Bronchial epithelial cell (primary cell): ENCODE data around the gene AGBL2. TPM values are rescaled to one million over a fixed set of nuclear protein-coding genes. Genes with fewer than 3 reads are reported as not detected.
"Not testable (repeated sequence)": the region's sequence is repeated elsewhere in the genome, so short reads cannot be mapped to it uniquely, and the experiment has no call there.

Source experiments
- DNase-seq: peaks from one replicate; pipeline ENCODE4 v3.0.0-alpha.2; 2010; ENCODE audit warnings: low read depth
- FAIRE-seq: peaks from 2 replicates; lab custom pipeline; 2011; peaks lifted over from hg19 to GRCh38; lab: Jason Lieb, UNC
- H3K27me3 ChIP-seq: 2 replicates; pipeline ENCODE4 v1.5.1; 2011; ENCODE audit warnings: low read length; ENCODE audit not compliant: control insufficient read depth, insufficient read depth
- H3K36me3 ChIP-seq: 2 replicates; pipeline ENCODE4 v1.5.1; 2011; ENCODE audit warnings: low read length; ENCODE audit not compliant: control insufficient read depth, insufficient read depth
- H3K4me3 ChIP-seq: 2 replicates; pipeline ENCODE4 v1.5.1; 2011; ENCODE audit warnings: mild to moderate bottlenecking, low read depth, low read length, control low read depth
- CTCF ChIP-seq: IDR thresholded peaks from 2 replicates; pipeline ENCODE4 v1.5.1; 2011; ENCODE audit warnings: mild to moderate bottlenecking, moderate library complexity, low read length, control low read depth, inconsistent platforms; ENCODE audit not compliant: insufficient read depth, severe bottlenecking
- total RNA-seq: library from RNA; depleted of rRNA; stranded (reverse); fragments of >200 nt; gene quantifications from 2 replicates; pipeline ENCODE4 v1.2.1, GENCODE V29; 2014

AGBL2 gene
- total RNA-seq: 0.38 and 1.1 TPM in 2 replicates

GRCh38 chr11:47715082-47715669, at the start of gene AGBL2:
Gene AGBL2, minus strand, starts transcription at chr11:47715369. Its CDS starts 719 bp downstream, at chr11:47714650.
- FAIRE-seq: no peak
- peak; percentile 39 for DNase-seq
- no peak for TF ChIP-seq CTCF
- H3K27me3 ChIP-seq: no peaks in the 10 kb centered on the region
- H3K4me3 ChIP-seq: peak within 1 kb of the TSS; percentile 93
- H3K36me3 ChIP-seq: peaks cover 6% of the 10 kb centered on the region

GRCh38 chr11:47759291-47759690, 44.1 kb upstream of the AGBL2 start:
- H3K36me3 ChIP-seq: peaks cover 16% of the 10 kb centered on the region
- not testable (repeated sequence) for DNase-seq, FAIRE-seq, H3K27me3 ChIP-seq, H3K4me3 ChIP-seq

GRCh38 chr11:47756208-47756607, 41.0 kb upstream of the AGBL2 start:
- no peak for FAIRE-seq
- DNase-seq: no peak
- Histone ChIP-seq H3K27me3 (no peaks in the 10 kb centered on the region), H3K36me3 (peaks cover 19% of the 10 kb centered on the region), H3K4me3 (no peak overlapping the region)
- no peak for TF ChIP-seq CTCF

GRCh38 chr11:47750725-47751124, 35.6 kb upstream of the AGBL2 start:
- H3K4me3 ChIP-seq: no peak overlapping the region
- DNase-seq (no peak), FAIRE-seq (no peak)
- H3K36me3 ChIP-seq: peaks cover 22% of the 10 kb centered on the region
- H3K27me3 ChIP-seq: no peaks in the 10 kb centered on the region
- TF ChIP-seq CTCF: no peak

- not testable (repeated sequence) for FAIRE-seq, H3K4me3 ChIP-seq, H3K27me3 ChIP-seq, DNase-seq
- peaks cover 21% of the 10 kb centered on the region for H3K36me3 ChIP-seq
Observed at GRCh38 chr11:47742494-47742893, 27.3 kb upstream of the AGBL2 start.

GRCh38 chr11:47737817-47738216, 22.6 kb upstream of the AGBL2 start:
- DNase-seq, H3K4me3 ChIP-seq, FAIRE-seq, H3K27me3 ChIP-seq: not testable (repeated sequence)
- peaks cover 13% of the 10 kb centered on the region for H3K36me3 ChIP-seq

GRCh38 chr11:47732271-47732670, 17.1 kb upstream of the AGBL2 start:
- H3K36me3 ChIP-seq: peaks cover 24% of the 10 kb centered on the region
- FAIRE-seq: no peak

More at GRCh38 chr11:47732271-47732670, 17.1 kb upstream of the AGBL2 start:
- Histone ChIP-seq H3K27me3 (no peaks in the 10 kb centered on the region), H3K4me3 (no peak overlapping the region)
- no peak for TF ChIP-seq CTCF
- DNase-seq: no peak
